Measurements from ENCODE around the gene RINL.

Gene RINL

DNA sequence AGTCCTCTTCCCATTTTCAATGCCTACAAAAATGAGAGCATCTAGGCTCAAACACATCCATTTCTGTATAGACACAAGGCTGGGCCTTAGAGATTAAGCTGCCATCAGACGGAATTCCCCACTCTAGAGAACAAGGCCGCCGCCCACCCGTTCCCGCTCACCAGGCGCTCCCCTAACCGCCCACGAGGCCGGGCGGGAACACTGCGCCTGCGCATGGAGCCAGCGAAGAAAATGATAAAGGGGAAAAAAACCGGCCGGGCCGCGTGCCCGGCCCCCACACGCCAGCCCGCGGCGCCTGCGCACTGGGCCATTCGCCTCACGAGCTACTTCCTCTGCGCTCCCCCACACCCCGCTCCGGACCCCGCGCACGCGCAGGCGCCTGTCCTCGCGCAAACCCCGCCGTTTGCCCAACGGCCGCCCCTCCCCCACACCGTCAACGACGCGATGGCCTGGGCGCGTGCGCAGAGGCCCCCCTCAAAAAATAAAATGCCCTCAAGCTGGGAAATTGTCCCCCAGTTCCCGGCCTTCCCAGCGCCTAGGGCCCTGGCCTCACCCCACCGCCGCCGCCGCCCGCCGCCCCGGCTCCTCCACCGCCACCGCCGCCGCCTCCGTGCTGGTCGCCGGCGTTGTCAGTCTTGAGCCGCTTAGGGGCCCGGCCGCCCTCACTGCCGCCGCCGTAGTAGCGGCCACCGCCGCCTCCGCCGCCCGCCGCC is 28.8 kb downstream of the RINL start:
- DNase-seq (ENCODE audit: low spot score) = peak; percentile 89

DNA sequence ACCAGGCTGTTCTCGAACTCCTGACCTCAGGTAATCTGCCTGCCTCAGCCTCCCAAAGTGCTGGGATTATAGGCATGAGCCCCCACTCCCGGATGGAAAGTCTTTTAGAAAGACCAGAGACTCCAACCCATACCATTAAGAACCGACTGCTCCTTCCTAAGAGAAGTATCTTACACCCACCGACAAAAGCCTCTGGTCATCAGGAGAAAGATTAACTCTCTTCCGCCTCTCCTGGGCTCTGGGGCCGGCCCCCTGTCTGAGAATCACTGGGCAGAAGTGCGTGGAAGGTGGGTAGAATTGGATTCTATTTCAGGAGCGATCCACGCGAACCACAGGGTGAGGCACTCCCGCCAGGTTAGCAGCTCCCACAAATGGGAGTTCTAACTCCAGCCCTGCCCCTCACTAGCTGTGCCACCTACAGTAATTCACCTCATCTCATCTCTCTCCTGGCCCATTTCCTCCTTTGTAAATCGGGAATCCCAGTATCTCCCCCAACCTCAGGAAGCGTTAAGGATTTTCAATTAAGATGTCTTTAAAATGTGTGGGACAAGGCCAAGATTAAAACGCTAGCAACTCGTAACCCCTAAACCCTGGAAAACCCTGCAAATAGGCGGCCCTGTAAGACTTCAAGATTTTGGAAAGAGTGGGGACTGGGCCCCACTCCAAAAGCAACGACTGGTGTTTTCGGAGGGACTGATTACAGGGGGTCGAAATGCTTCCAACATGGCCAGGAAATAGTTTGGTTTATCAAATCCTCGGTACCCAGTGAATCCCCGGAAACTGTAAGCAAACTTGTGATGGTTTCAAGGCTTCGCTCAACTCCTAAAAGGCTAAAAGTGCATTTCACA is 29.6 kb downstream of the RINL start:
- no peak for DNase-seq (ENCODE audit: low spot score)

DNA sequence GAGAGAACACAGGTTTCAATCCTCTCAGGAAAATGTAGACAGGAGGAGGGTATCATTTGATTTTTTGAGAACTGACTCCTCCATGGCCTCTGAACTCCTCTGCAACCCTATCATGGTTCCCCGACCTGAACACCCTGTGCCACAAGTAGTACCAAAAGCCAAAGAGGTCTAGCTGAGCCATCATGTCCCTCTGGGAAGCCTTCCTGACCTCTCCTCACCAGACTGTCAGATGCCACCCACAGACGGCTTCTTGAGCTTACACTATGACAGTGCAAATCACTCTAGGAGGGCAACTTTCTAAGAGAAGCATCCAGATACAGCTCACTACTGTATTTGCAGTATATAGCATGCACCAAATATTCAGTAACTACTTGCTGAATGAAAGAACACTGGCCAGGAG is 32.0 kb downstream of the RINL start:
- DNase-seq (ENCODE audit: low spot score) = no peak

DNA sequence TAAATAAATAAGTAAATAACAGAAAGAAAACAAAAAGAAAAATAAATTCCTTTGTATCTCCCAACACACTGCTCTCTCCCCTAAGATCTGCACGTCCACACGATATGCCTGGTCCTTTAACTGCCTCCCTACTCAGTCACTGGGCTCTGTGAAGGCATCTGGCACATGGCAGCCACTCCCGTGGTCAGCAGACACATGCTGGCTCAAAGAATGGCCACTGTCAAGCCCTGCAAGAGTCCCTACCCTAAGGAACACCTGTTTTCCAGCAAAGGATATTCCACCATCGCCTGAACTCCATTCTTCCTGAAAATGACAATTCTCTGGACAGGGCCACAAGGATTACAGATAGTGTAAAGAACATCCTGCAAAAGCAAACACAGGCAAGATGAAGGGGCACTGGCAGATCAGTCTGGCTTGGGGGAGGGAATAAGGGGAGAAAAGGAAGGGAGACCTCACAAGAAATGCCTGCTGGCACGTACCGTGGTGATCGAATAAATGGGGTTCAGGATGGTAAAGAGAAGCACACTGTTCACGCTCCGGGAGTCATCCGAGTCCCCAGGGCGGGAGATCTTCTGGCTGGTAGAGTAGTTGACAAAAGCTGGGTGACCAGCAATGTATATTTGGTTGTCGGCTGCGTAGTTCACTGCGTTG is 32.6 kb downstream of the RINL start:
- no peak for DNase-seq (ENCODE audit: low spot score)

GRCh38 chr19:38844093-38844686 is 33.9 kb downstream of the RINL start:
- no peak for DNase-seq (ENCODE audit: low spot score)

GRCh38 chr19:38843175-38843758 is 34.8 kb downstream of the RINL start:
- no peak for DNase-seq (ENCODE audit: low spot score)

DNA sequence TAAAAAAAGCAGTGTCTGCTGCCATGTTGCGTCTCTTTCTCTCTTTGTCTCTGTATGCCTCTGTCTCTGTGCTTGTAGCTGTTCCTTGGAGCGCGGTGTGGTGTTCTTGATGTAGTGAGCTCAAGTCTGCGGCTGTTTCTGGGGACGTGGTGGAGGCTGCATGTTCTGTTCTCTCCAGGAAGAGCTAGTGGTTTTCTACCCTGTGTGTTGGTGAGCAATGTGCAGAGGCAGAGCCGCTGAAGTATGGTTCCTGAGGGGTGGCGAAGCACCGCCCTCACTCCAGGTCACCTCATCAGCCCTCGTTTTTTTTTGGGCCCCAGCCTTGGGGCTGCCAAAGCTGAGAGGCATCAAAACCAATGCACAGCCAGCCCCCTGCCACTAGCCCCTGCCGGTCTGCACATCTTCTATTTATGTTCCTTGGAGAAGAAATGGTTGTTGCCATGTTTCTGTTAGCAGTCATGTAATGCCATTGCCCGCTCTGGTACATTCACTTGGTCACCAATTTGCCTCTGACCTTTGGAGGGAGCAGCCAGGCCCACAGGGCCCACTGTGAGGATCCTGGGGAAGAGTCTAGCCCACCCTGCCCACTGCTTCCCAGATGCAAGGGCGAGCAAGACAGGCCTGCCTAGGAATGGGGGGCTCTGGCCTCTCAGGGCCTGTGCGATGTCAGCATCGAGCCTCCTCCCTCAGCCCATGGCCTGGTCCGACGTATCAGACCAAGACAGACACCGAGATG is 35.5 kb downstream of the RINL start:
- peak; percentile 34 for DNase-seq (ENCODE audit: low spot score)

GRCh38 chr19:38841787-38842438 is 36.2 kb downstream of the RINL start:
- DNase-seq (ENCODE audit: low spot score) = no peak

DNA sequence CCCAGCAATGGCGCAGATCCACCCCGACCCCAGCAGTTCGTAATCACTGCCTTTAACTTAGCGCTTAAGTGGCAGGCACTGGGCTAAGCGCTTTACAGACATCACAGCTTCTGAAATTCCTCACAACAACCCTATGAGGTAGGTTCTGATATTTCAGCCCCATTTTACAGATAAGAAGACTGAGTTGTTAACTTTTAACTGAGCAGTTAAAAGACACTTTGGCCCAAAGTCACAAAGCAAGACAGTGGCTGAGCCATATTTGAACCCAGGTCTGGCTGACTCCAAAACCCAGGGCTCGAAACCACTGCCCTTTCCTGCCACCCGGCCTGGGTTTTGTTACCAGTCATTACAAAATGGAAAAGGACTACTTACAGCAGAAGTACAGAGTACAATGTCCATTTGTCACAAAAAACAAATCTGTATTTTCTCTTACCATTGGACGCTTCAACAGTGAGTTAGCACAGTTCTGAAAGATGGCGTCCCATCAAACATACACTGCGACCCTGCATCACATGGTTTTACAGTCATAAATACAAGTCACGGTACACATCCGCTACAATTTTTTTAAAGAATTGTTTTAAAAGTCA is 36.8 kb downstream of the RINL start:
- no peak for DNase-seq (ENCODE audit: low spot score)

- no peak for DNase-seq (ENCODE audit: low spot score)
These were observed 37.5 kb downstream of the RINL start for GRCh38 chr19:38840583-38840968.

GRCh38 chr19:38839816-38840582 is 38.1 kb downstream of the RINL start:
- peak; percentile 57 for DNase-seq (ENCODE audit: low spot score)

- no peak for DNase-seq (ENCODE audit: low spot score)
These were observed 38.9 kb downstream of the RINL start for GRCh38 chr19:38838986-38839761.

DNA sequence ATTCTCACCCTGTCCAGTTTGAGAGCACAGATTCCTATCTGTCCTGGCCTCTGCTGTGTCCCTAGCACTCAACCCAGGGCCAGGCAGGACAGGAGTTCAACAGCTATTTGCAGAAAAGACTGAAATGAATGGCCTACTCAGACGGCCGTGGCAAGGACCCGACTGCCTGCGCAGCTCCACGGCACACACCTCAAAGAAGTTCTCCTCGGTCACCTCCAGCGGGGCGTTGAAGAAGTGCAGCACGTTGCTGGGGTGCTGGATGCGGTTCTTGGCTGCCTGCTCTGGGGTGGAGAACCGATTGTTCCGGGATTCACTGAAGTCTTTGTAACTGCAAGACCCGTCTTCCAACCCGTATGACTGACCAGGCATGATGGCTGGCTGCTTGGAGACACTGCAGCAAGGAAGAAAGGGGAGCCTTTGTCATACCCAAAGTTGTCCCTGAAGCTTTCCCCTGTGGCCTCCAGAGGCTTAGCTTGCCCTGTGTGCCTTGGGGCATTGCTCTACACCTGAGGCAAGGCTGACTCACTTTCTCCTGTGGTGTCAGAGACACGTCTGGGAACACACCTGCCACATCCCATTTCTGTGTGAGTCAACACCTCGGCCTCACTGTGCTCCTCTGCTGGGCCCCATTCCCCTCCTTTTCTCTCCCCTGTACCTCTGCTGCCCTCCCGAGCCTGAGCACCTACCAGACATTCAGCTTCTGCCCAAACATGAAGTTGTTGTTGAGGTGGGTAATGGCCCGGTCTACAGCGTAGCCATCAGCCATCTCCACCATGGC is 39.7 kb downstream of the RINL start:
- DNase-seq (ENCODE audit: low spot score) = no peak

- no peak for DNase-seq (ENCODE audit: low spot score)
These were observed 40.4 kb downstream of the RINL start for GRCh38 chr19:38837656-38838121.

DNA sequence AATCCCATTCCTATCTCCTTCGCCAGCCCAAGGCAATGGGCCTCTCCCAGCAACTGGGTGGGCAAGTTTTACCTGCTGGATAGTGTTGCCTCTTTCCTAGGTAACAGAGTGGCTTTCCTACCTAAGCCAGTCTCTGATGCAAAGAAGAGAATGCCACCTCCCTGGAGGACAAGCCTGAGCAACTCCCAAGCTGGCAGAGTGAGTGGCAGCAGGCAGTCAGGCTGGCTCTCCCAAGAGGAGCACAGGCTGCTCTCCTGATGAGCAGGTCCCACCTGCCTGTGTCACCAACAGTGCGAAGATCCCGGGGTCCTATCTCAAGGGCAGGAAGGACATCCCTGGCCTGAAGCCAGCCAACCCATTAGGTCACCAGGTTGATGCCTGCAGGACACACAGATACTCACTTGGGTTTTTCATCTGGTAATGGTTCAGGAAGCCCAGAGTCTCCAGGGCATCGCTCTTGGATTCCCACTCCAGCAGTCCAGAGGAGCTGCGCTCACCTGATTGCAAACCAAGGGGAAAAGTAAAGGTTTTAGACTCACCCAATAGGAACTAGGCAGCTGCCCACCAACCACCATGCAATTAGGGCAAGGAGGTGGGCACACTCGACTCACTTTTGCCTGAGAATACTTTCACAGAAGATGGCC is 41.0 kb downstream of the RINL start:
- no peak for DNase-seq (ENCODE audit: low spot score)

GRCh38 chr19:38836159-38836982 is 41.7 kb downstream of the RINL start:
- no peak for DNase-seq (ENCODE audit: low spot score)

- no peak for DNase-seq (ENCODE audit: low spot score)
These were observed 43.5 kb downstream of the RINL start for GRCh38 chr19:38834590-38834989.
